Measurements from ENCODE around the gene NMRK2.
"Not testable (repeated sequence)": the region's sequence is repeated elsewhere in the genome, so short reads cannot be mapped to it uniquely, and the experiment has no call there.

Gene NMRK2

GRCh38 chr19:3964256-3965194 lies 31.7 kb downstream of the NMRK2 start:
- DNase-seq (ENCODE audit: low spot score) = no peak

- DNase-seq (ENCODE audit: low spot score) = no peak
Observed at GRCh38 chr19:3966051-3967017, 33.5 kb downstream of the NMRK2 start.

GRCh38 chr19:3967983-3968382 lies 35.1 kb downstream of the NMRK2 start:
- not testable (repeated sequence) for DNase-seq (ENCODE audit: low spot score)

- DNase-seq (ENCODE audit: low spot score) = peak; percentile 93
Observed at GRCh38 chr19:3968556-3969434, 35.9 kb downstream of the NMRK2 start.

GRCh38 chr19:3969435-3970312 lies 36.8 kb downstream of the NMRK2 start:
- DNase-seq (ENCODE audit: low spot score) = peak; percentile 70

- DNase-seq (ENCODE audit: low spot score) = no peak
Observed at GRCh38 chr19:3970313-3970807, 37.5 kb downstream of the NMRK2 start.

- peak; percentile 99 for DNase-seq (ENCODE audit: low spot score)
Observed at GRCh38 chr19:3970808-3971598, 38.1 kb downstream of the NMRK2 start, which contains the start of gene DAPK3. DAPK3 (minus strand) TSS chr19:3971099; CDS start chr19:3969735, 1,364 bp downstream.

- DNase-seq (ENCODE audit: low spot score) = no peak
Observed at GRCh38 chr19:3975144-3975543, 42.3 kb downstream of the NMRK2 start.

GRCh38 chr19:3975637-3976087 lies 42.8 kb downstream of the NMRK2 start:
- no peak for DNase-seq (ENCODE audit: low spot score)

GRCh38 chr19:3976495-3977241 lies 43.8 kb downstream of the NMRK2 start:
- DNase-seq (ENCODE audit: low spot score) = no peak

- DNase-seq (ENCODE audit: low spot score) = peak; percentile 48
Observed at GRCh38 chr19:3977242-3978143, 44.6 kb downstream of the NMRK2 start.

- DNase-seq (ENCODE audit: low spot score) = no peak
Observed at GRCh38 chr19:3978145-3978544, 45.3 kb downstream of the NMRK2 start.

GRCh38 chr19:3979289-3979673 lies 46.4 kb downstream of the NMRK2 start:
- no peak for DNase-seq (ENCODE audit: low spot score)

GRCh38 chr19:3979674-3980352 lies 46.9 kb downstream of the NMRK2 start:
- no peak for DNase-seq (ENCODE audit: low spot score)

GRCh38 chr19:3980353-3981251 lies 47.7 kb downstream of the NMRK2 start:
- DNase-seq (ENCODE audit: low spot score) = peak; percentile 41

GRCh38 chr19:3981373-3981735 lies 48.5 kb downstream of the NMRK2 start:
- no peak for DNase-seq (ENCODE audit: low spot score)

All from ecto neural progenitor cell (in vitro differentiated cells).